ENCODE measurements around the gene RAE1.

Gene RAE1

DNA sequence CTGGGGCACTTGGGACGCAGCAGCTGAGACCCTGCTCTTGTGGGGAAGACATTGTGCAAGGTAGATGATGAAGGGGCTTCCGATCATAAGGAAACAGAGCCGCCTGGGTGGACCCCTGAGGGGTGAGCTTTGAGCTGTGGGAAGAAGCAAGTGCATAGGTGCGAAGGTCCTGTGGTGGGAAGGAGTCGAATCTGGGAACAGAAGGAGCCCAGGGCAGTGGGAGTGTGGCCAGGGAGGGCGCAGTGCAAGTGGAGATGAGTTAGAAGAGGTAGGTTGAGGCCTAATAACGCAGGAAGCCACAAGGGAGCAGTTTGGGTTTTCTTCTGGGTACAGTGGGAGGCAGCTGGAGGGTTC lies 50.5 kb downstream of the RAE1 start:
- Histone ChIP-seq H4K20me1 (ENCODE audit: insufficient read depth, low read length, poor library complexity, severe bottlenecking) (peaks cover 81% of the 10 kb centered on the region), H3K27me3 (ENCODE audit: insufficient read depth, low read length, poor library complexity, severe bottlenecking) (no peaks in the 10 kb centered on the region), H3K4me3 (ENCODE audit: low read length, poor library complexity, severe bottlenecking) (no peak overlapping the region), H3K9me2 (replicated peaks; ENCODE audit: low read depth, low read length) (no peaks in the 10 kb centered on the region), H3K79me2 (ENCODE audit: insufficient read depth, low read length) (peaks cover 100% of the 10 kb centered on the region), H3K9me3 (ENCODE audit: insufficient read depth, low read depth, low read length) (no peaks in the 10 kb centered on the region), H3K9ac (ENCODE audit: low read depth, low read length, poor library complexity, severe bottlenecking) (no peak overlapping the region), H3K36me3 (ENCODE audit: insufficient read depth, low read length) (peaks cover 68% of the 10 kb centered on the region; the same call in 1 of the 2 replicates), H3F3A (ENCODE audit: low read depth) (0 out of 2 replicates have a peak, but pooled peaks cover 3% of the 10 kb centered on the region), H3K4me2 (ENCODE audit: low read depth, low read length, poor library complexity, severe bottlenecking) (no peak overlapping the region), H2AFZ (ENCODE audit: low read length) (no peak overlapping the region), H3K4me1 (ENCODE audit: insufficient read depth, low read length, poor library complexity, severe bottlenecking) (peaks cover 34% of the 10 kb centered on the region)
- no peak for TF ChIP-seq EZH2phosphoT487 (IDR thresholded peaks at IDR 0.05; ENCODE audit: borderline replicate concordance)
- TF ChIP-seq, protein P1, sequence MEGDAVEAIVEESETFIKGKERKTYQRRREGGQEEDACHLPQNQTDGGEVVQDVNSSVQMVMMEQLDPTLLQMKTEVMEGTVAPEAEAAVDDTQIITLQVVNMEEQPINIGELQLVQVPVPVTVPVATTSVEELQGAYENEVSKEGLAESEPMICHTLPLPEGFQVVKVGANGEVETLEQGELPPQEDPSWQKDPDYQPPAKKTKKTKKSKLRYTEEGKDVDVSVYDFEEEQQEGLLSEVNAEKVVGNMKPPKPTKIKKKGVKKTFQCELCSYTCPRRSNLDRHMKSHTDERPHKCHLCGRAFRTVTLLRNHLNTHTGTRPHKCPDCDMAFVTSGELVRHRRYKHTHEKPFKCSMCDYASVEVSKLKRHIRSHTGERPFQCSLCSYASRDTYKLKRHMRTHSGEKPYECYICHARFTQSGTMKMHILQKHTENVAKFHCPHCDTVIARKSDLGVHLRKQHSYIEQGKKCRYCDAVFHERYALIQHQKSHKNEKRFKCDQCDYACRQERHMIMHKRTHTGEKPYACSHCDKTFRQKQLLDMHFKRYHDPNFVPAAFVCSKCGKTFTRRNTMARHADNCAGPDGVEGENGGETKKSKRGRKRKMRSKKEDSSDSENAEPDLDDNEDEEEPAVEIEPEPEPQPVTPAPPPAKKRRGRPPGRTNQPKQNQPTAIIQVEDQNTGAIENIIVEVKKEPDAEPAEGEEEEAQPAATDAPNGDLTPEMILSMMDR (conservative IDR thresholded peaks at IDR 0.05; ENCODE audit: low read length) = no peak

DNA sequence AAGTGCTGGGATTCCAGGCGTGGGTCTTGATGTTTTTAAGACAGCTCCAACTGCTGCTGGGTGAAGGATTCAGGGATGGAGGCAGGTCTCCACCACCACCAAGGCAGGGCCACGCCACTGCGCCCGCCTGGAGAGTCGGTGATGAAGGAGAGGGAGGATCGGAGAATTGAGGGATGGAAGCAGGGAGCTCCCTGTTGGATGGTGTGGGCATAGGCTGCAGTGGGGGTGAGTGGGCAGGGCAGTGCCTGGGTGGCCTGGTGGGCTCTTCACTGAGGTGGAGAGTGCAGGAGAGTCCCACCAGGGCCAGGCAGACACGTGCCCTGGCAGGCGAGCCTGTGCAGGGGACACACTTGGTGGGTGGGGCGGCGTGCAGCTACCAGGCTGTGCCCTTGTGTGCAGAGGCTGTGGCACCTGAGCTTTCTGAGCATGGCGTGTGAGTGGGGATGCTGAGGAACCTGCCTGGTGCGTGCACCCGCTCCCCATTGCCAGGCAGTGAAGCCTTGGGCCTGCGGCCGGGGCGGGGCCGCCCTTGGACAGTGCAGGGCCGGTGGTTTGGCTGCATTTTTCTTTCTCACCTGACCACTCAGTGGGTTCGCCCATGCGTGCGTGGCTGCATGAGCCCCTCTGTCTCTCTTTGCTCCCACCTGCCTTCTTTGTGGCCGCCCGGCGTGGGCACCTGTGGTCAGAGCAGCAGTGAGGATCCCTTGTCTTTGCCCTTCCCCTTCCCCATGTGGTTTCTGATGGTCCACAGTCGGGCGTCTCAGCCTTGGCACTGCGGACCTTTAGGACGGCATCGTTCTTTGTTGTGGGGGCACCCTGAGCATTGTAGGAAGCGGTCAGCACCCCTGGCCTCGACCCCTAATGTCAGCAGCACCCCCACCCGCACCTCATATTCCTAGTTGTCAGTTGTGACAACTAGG lies 51.4 kb downstream of the RAE1 start:
- Histone ChIP-seq H3K4me2 (ENCODE audit: low read depth, low read length, poor library complexity, severe bottlenecking) (no peak overlapping the region), H3K36me3 (ENCODE audit: insufficient read depth, low read length) (peaks cover 70% of the 10 kb centered on the region; the same call in 1 of the 2 replicates), H4K20me1 (ENCODE audit: insufficient read depth, low read length, poor library complexity, severe bottlenecking) (peaks cover 72% of the 10 kb centered on the region), H3K4me1 (ENCODE audit: insufficient read depth, low read length, poor library complexity, severe bottlenecking) (peaks cover 27% of the 10 kb centered on the region), H3K27me3 (ENCODE audit: insufficient read depth, low read length, poor library complexity, severe bottlenecking) (no peaks in the 10 kb centered on the region), H3K9me2 (replicated peaks; ENCODE audit: low read depth, low read length) (no peaks in the 10 kb centered on the region), H3K79me2 (ENCODE audit: insufficient read depth, low read length) (peaks cover 90% of the 10 kb centered on the region), H3K4me3 (ENCODE audit: low read length, poor library complexity, severe bottlenecking) (no peak overlapping the region), H3F3A (ENCODE audit: low read depth) (no peaks in the 10 kb centered on the region), H2AFZ (ENCODE audit: low read length) (no peak overlapping the region), H3K9me3 (ENCODE audit: insufficient read depth, low read depth, low read length) (no peaks in the 10 kb centered on the region), H3K9ac (ENCODE audit: low read depth, low read length, poor library complexity, severe bottlenecking) (no peak overlapping the region)
- TF ChIP-seq EZH2phosphoT487 (IDR thresholded peaks at IDR 0.05; ENCODE audit: borderline replicate concordance) = no peak
- TF ChIP-seq, protein P1 (conservative IDR thresholded peaks at IDR 0.05; ENCODE audit: low read length) = no peak

DNA sequence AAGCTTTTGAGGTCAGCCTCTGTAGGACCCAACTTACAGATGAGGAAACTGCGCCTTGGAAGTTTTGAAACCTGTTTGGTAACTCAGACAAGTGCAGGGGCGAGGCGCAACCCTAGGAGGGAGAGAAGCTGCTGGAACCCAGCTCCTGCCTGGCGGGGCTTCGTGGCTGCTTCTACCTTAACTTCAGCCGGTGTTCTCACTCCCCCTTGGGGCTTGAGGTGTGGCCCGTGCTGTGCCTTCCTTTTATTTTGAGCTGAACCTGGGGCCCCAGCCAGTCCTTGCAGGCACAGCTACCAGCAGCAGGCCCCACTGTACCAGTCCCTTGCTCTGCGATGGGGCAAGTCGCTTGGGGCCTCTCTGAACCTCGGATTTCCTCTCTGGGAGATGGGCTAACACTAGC lies 52.2 kb downstream of the RAE1 start:
- peaks cover 65% of the 10 kb centered on the region for H4K20me1 ChIP-seq (ENCODE audit: insufficient read depth, low read length, poor library complexity, severe bottlenecking)
- H3K4me3 ChIP-seq (ENCODE audit: low read length, poor library complexity, severe bottlenecking) = no peak overlapping the region
- TF ChIP-seq, protein P1 (conservative IDR thresholded peaks at IDR 0.05; ENCODE audit: low read length) = no peak
- TF ChIP-seq EZH2phosphoT487 (IDR thresholded peaks at IDR 0.05; ENCODE audit: borderline replicate concordance) = no peak
- no peaks in the 10 kb centered on the region for H3K27me3 ChIP-seq (ENCODE audit: insufficient read depth, low read length, poor library complexity, severe bottlenecking)
- H3K9me3 ChIP-seq (ENCODE audit: insufficient read depth, low read depth, low read length) = no peaks in the 10 kb centered on the region
- peaks cover 20% of the 10 kb centered on the region for H3K4me1 ChIP-seq (ENCODE audit: insufficient read depth, low read length, poor library complexity, severe bottlenecking)
- H3F3A ChIP-seq (ENCODE audit: low read depth) = no peaks in the 10 kb centered on the region
- H3K9ac ChIP-seq (ENCODE audit: low read depth, low read length, poor library complexity, severe bottlenecking) = no peak overlapping the region
- H3K9me2 ChIP-seq (replicated peaks; ENCODE audit: low read depth, low read length) = no peaks in the 10 kb centered on the region
- H3K36me3 ChIP-seq (ENCODE audit: insufficient read depth, low read length) = peaks cover 78% of the 10 kb centered on the region; the same call in 1 of the 2 replicates
- H2AFZ ChIP-seq (ENCODE audit: low read length) = no peak overlapping the region
- no peak overlapping the region for H3K4me2 ChIP-seq (ENCODE audit: low read depth, low read length, poor library complexity, severe bottlenecking)
- H3K79me2 ChIP-seq (ENCODE audit: insufficient read depth, low read length) = peaks cover 83% of the 10 kb centered on the region
